HepG2 (cell line): ENCODE measurements around the gene ITSN2. TPM values are rescaled to one million over a fixed set of nuclear protein-coding genes. Genes with fewer than 3 reads are reported as not detected.

ENCODE experiments used
- ATAC-seq: fragments of 200-7000 bp; cut with Tn5 transposase; 3 replicates; pipeline ENCODE4 v1.9.1; 2020; ENCODE audit warnings: mild to moderate bottlenecking, moderate library complexity
- BruUV-seq: library from RNA; stranded (reverse); fragments of 400-500 nt; replicated peaks from 2 replicates; lab custom pipeline; 2021; lab: Mats Ljungman, UMichigan
- CTCF ChIA-PET: fragments of 300-600 bp; formaldehyde crosslinking; extraction: SDS; loops from one replicate; lab custom pipeline; 2021; ENCODE audit warnings: low total read pairs, inconsistent platforms, low intra/inter-chr PET ratio; lab: Yijun Ruan, JAX
- POLR2A ChIA-PET: fragments of 350-600 bp; sonication (Branson Sonifier 250); formaldehyde crosslinking; loops from one replicate; lab custom pipeline; 2020; ENCODE audit warnings: antibody characterized with exemption, inconsistent platforms; lab: Yijun Ruan, JAX
- DNase-seq: peaks from one replicate; pipeline ENCODE4 v3.0.0-alpha.2; 2015; ENCODE audit warnings: low spot score
- FAIRE-seq: peaks from 3 replicates; lab custom pipeline; 2011; peaks lifted over from hg19 to GRCh38; lab: Jason Lieb, UNC
- H2AFZ ChIP-seq: one replicate; pipeline ENCODE4 v1.6.1; 2011; ENCODE audit warnings: low read length, inconsistent platforms
- H3K27ac ChIP-seq: fragments of 300-600 bp; 3 replicates; pipeline ENCODE4 v1.8.0; 2011; ENCODE audit warnings: mixed run types, mild to moderate bottlenecking, mixed read lengths, low read length, inconsistent platforms; ENCODE audit not compliant: insufficient read depth; ENCODE audit errors: extremely low read length
- H3K27me3 ChIP-seq, 2 experiments: fragments of 200-600 bp in 1 of 2; 2 replicates in 1 of 2; 3 replicates in 1 of 2; pipeline versions ENCODE4 v1.6.0 to v1.8.0; 2011; ENCODE audit warnings: low read length in 2 of 2, mild to moderate bottlenecking in 2 of 2, moderate library complexity in 2 of 2, inconsistent platforms in 1 of 2; ENCODE audit not compliant: insufficient read depth in 2 of 2, control insufficient read depth in 1 of 2
- H3K36me3 ChIP-seq, 2 experiments: fragments of 200-600 bp in 1 of 2; replicated peaks in 1 of 2; 2 replicates in 1 of 2; 3 replicates in 1 of 2; pipeline versions ENCODE4 v1.5.1 to v1.8.0; 2011; ENCODE audit warnings: low read length in 2 of 2, inconsistent platforms in 1 of 2; ENCODE audit not compliant: insufficient read depth in 2 of 2, control insufficient read depth in 1 of 2
- H3K4me1 ChIP-seq: 2 replicates; pipeline ENCODE4 v1.5.1; 2012; ENCODE audit warnings: low read length, inconsistent platforms; ENCODE audit not compliant: insufficient read depth
- H3K4me2 ChIP-seq: 2 replicates; pipeline ENCODE4 v1.6.0; 2011; ENCODE audit warnings: low read depth, low read length, inconsistent platforms
- H3K4me3 ChIP-seq, 3 experiments: fragments of 200-600 bp in 1 of 3; sonication (generic), shearing (Covaris generic) in 1 of 3; replicated peaks in 1 of 3; 2 replicates each; pipeline ENCODE4 v1.5.1; 2011 to 2016; ENCODE audit warnings: low read length in 3 of 3, inconsistent platforms in 2 of 3, low read depth in 2 of 3, mild to moderate bottlenecking in 2 of 3, control low read depth in 1 of 3, mixed read lengths in 1 of 3; ENCODE audit not compliant: insufficient read depth in 1 of 3
- H3K79me2 ChIP-seq: one replicate; pipeline ENCODE4 v1.6.1; 2011; ENCODE audit warnings: low read length, inconsistent platforms; ENCODE audit not compliant: insufficient read depth
- H3K9ac ChIP-seq: 2 replicates; pipeline ENCODE4 v1.6.0; 2011; ENCODE audit warnings: mild to moderate bottlenecking, low read depth, low read length, inconsistent platforms; ENCODE audit not compliant: insufficient read depth
- H3K9me3 ChIP-seq: 2 replicates; pipeline ENCODE4 v1.5.1; 2012; ENCODE audit warnings: mild to moderate bottlenecking, low read length
- H4K20me1 ChIP-seq: 2 replicates; pipeline ENCODE4 v1.6.0; 2011; ENCODE audit warnings: inconsistent platforms, mild to moderate bottlenecking, low read length, moderate library complexity; ENCODE audit not compliant: insufficient read depth
- KLF9 ChIP-seq: IDR thresholded peaks from 2 replicates; pipeline ENCODE4 v1.6.1; 2016; ENCODE audit warnings: low read depth
- PLRG1 ChIP-seq: fragments of 450-650 bp; conservative IDR thresholded peaks from 2 replicates; pipeline ENCODE4 v1.6.1; 2016
- RBM39 ChIP-seq: fragments of 200-400 bp; formaldehyde crosslinking; IDR thresholded peaks from one replicate; pipeline ENCODE4 v1.6.1; 2018; ENCODE audit warnings: antibody characterized with exemption, mild to moderate bottlenecking, low read depth, low read length; ENCODE audit not compliant: poor library complexity, severe bottlenecking
- SP4 ChIP-seq: sonication (generic); formaldehyde crosslinking; IDR thresholded peaks from 2 replicates; pipeline ENCODE4 v1.8.1; 2023; ENCODE audit warnings: mild to moderate bottlenecking, missing genetic modification reagents
- TERF1 ChIP-seq: sonication (generic); formaldehyde crosslinking; IDR thresholded peaks from 2 replicates; pipeline ENCODE4 v1.8.0; 2022; ENCODE audit warnings: mild to moderate bottlenecking, missing genetic modification reagents, moderate library complexity
- UBTF ChIP-seq: sonication (generic); formaldehyde crosslinking; IDR thresholded peaks from 2 replicates; pipeline ENCODE4 v1.4.0; 2020; ENCODE audit warnings: mild to moderate bottlenecking, missing genetic modification reagents
- ZBTB20 ChIP-seq: sonication (generic); formaldehyde crosslinking; IDR thresholded peaks from 2 replicates; pipeline ENCODE4 v1.8.1; 2023; ENCODE audit warnings: missing genetic modification reagents, low read depth, mild to moderate bottlenecking, borderline replicate concordance
- ZNF318 ChIP-seq: sonication (generic); formaldehyde crosslinking; IDR thresholded peaks from 2 replicates; pipeline ENCODE4 v1.4.0; 2020; ENCODE audit warnings: mild to moderate bottlenecking, missing genetic modification reagents
- ZNF382 ChIP-seq: sonication (generic); formaldehyde crosslinking; IDR thresholded peaks from 2 replicates; pipeline ENCODE4 v1.5.0; 2020; ENCODE audit warnings: missing genetic modification reagents, mild to moderate bottlenecking, borderline replicate concordance
- WGBS: methylation state at CpG from one replicate; pipeline ENCODE4 v1.1.6; 2017; ENCODE audit warnings: low lambda C conversion rate; 5-methylcytosine and 5-hydroxymethylcytosine counted together
- in situ Hi-C: cut with HindIII; loops from 2 replicates; pipeline ENCODE4 v1.10.0; 2017; ENCODE audit warnings: low pct_unique_long_range_greater_than_20kb; ENCODE audit not compliant: extremely low pct_ligation_motif_present
- intact Hi-C: fragments of 100-400 bp; cut with micrococcal nuclease; formaldehyde crosslinking; loops from one replicate; pipeline ENCODE4 v1.10.0; 2022; ENCODE audit not compliant: unreplicated experiment
- polyA plus RNA-seq, 8 experiments: library from polyadenylated mRNA; depleted of rRNA in 3 of 8; stranded (reverse) in 7 of 8; unstranded in 1 of 8; fragments of >200 nt; fragmentation: Illumina TruSeq in 4 of 8; extraction: Trizol in 4 of 8; gene quantifications; 2 replicates each; pipeline versions ENCODE4 v1.2.1 to v1.2.3, GENCODE V29; 2011 to 2016; ENCODE audit warnings: low read depth in 4 of 8, missing spikeins in 1 of 8, mixed read lengths in 1 of 8; ENCODE audit not compliant: insufficient read depth in 1 of 8
- total RNA-seq, 5 experiments: library from RNA; depleted of rRNA; stranded (reverse); fragments of >200 nt; fragmentation: Illumina TruSeq; extraction: Trizol; gene quantifications; 2 replicates each; pipeline ENCODE4 v1.2.3, GENCODE V29; 2016; ENCODE audit warnings: low read depth in 1 of 5

The ITSN2 gene
- total and polyA plus RNA-seq, 2 of the 13 experiments (the other 11 are each of a cell fraction or from before 2014, with no cell fraction given): 26.0 to 26.6 TPM

GRCh38 chr2:24176326-24176725, 184.0 kb downstream of the ITSN2 start (continued):
- TF ChIP-seq ZBTB20 (CRISPR knock-in tag): no peak
- no peak for TF ChIP-seq RBM39
- TF ChIP-seq SP4 (CRISPR knock-in tag): no peak
- TF ChIP-seq TERF1 (CRISPR knock-in tag): no peak
- no peak for TF ChIP-seq PLRG1
- TF ChIP-seq ZNF382 (CRISPR knock-in tag): no peak
- no peak for TF ChIP-seq UBTF (CRISPR knock-in tag)

GRCh38 chr2:24175631-24176187, 184.6 kb downstream of the ITSN2 start:
- in situ Hi-C loops: no loop called here
- intact Hi-C loops: no loop called here
- H2AFZ ChIP-seq: no peak overlapping the region
- TF ChIP-seq KLF9 (CRISPR knock-in tag) (no peak), ZNF318 (CRISPR knock-in tag) (no peak)

More at GRCh38 chr2:24175631-24176187, 184.6 kb downstream of the ITSN2 start:
- 51% methylated on average over 17 of the region's 17 CpGs for WGBS
- Histone ChIP-seq H3K4me1 (no peaks in the 10 kb centered on the region), H3K79me2 (no peaks in the 10 kb centered on the region), H3K9me3 (no peaks in the 10 kb centered on the region), H3K9ac (no peak overlapping the region), H3K27me3 (peaks cover 0 to 12% of the 10 kb centered on the region in 2 experiments; a peak in 2 of 5 replicates), H3K36me3 (no peaks in the 10 kb centered on the region), H3K27ac (no peak overlapping the region), H3K4me3 (no peak overlapping the region), H4K20me1 (no peaks in the 10 kb centered on the region), H3K4me2 (peak overlapping the region; percentile 25; the same call in 1 of the 2 replicates)
- DNase-seq: no peak
- CTCF ChIA-PET: no interaction called here
- no peak for FAIRE-seq
- POLR2A ChIA-PET: interaction anchor here (1.4 kb wide), 1 partner anchor 249 kb away, joined by 3 read pairs; the partner anchor contains the start of gene ATAD2B
- peak; percentile 23; the same call in 1 of the 3 replicates for ATAC-seq
- no TSS peak for BruUV-seq
